GM12878 (cell line): Measurements from ENCODE around the gene ACYP2.
"Not testable (repeated sequence)": the region's sequence is repeated elsewhere in the genome, so short reads cannot be mapped to it uniquely, and the experiment has no call there.

Source experiments
- CTCF ChIP-seq, 3 experiments: IDR thresholded peaks in 2 of 3; conservative IDR thresholded peaks in 1 of 3; 2 replicates each; pipeline ENCODE4 v1.5.1; 2011; ENCODE audit warnings: low read depth in 3 of 3, low read length in 3 of 3, mild to moderate bottlenecking in 3 of 3, control low read depth in 2 of 3, moderate library complexity in 2 of 3, inconsistent platforms in 1 of 3, mixed read lengths in 1 of 3; ENCODE audit not compliant: control insufficient read depth in 2 of 3, insufficient read depth in 1 of 3; ENCODE audit errors: extremely low read depth in 1 of 3
- IRF3 ChIP-seq: fragments of 450-650 bp; IDR thresholded peaks from 2 replicates; pipeline ENCODE4 v1.6.1; 2014; ENCODE audit warnings: mild to moderate bottlenecking
- NFIC ChIP-seq: IDR thresholded peaks from 2 replicates; pipeline ENCODE4 v1.6.1; 2012; ENCODE audit warnings: low read depth, mild to moderate bottlenecking, inconsistent platforms, low read length, moderate library complexity
- SMARCA5 ChIP-seq: fragments of 450-650 bp; IDR thresholded peaks from 2 replicates; pipeline ENCODE4 v1.6.1; 2017; ENCODE audit warnings: mild to moderate bottlenecking
- TARDBP ChIP-seq: IDR thresholded peaks from 2 replicates; pipeline ENCODE4 v1.6.1; 2016; ENCODE audit warnings: borderline replicate concordance

- TF ChIP-seq SMARCA5; TARDBP; CTCF (IDR thresholded peaks at IDR 0.05 in 2 of 3, conservative IDR thresholded peaks at IDR 0.05 in 1 of 3; ENCODE audit: control insufficient read depth in 2 of 3, extremely low read depth in 1 of 3, insufficient read depth in 1 of 3, low read depth in 3 of 3, low read length in 3 of 3); IRF3; NFIC: not testable (repeated sequence)
Observed at GRCh38 chr2:54095406-54095805, 20.0 kb upstream of the ACYP2 start.
